T-helper 2 cell (primary cell): Measurements from ENCODE around the gene MPP3.
A peak's percentile ranks its signal among the peaks of the same experiment; 100 is the strongest.

Experiments used
- DNase-seq, 5 experiments: peaks; one replicate each; pipeline versions ENCODE4 v3.0.0 to v3.0.0-alpha.2; 2012 to 2022

The MPP3 gene

GRCh38 chr17:43831633-43832032, 1.3 kb downstream of the MPP3 start:
- no peak for DNase-seq

GRCh38 chr17:43830510-43831140, 2.3 kb downstream of the MPP3 start:
- peak in 1 of 5 experiments; percentile 18 for DNase-seq

DNA sequence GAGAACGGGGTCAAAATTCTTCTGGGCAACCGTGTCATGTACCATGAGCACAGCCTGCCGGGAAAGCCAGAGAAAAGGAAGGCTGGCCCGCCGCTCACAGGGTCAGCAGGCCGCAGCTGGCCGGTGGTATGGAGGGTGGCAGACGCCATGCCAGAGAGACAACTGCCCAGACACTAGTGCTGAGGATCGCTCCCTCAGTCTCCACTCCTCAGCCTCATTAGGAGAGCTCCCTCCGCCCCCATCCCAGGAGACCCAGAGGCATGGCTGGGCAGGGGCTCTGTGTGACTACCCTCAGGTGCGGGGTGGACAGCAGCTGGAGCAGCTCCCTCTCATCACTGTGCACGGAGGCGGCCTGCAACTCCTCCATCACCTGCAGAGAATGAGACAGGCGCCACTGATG, 3.2 kb downstream of the MPP3 start:
- DNase-seq = no peak

DNA sequence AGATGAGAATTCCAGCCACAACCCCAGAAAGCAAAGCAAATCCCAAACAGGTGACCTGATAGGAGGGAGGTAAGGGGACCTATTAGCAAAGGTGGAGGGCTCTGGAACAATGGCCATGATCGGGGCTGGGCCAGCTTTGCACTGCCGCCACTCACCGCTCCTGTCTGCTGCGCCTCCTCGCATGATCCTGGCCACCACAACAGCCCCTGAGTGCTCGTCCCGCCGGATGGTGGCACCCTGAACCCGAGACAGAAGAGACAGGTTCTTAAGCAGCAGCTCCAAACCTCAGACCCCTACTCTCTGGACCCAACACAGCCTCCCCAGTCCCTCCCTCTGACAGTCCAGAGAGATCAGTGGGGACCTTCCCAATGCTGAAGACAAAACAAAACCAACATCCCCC, 5.3 kb downstream of the MPP3 start:
- no peak for DNase-seq

- DNase-seq = no peak
These were observed 6.7 kb downstream of the MPP3 start for GRCh38 chr17:43826206-43826605.

GRCh38 chr17:43825567-43825966, 7.4 kb downstream of the MPP3 start:
- DNase-seq = no peak

DNA sequence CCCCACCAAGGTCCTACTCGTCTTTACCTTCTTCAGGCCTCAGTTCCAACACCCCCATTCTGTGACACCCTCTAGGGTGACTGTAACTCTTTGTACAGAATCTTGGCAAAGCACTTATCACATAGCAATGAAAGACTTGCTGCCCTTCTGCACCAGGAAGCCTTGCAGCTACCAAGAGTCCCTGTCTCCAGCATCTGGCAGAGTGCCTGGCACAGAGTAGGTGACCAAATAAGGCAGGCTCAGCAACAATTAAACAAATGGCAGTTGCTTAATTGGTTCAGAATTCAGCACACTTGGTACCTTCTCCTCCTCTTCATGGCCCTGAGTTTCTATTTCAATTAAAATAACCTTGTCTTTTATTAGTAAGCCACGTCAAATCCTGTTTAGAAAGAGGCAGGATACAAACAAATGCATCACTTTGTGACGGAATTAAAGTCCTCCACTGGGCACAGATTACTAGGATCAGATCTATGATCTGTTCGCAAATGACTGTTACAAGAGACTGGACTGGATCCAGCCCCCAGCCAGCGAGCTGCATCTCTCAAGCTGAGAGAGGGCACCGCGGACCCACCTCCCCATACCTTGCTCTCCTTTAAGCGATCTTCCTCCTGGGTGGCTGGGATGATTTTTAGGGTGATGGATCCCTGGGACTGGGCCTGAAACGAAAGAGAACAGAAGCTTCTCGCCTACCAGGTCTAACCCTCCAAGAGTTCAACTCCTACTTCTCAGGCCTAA, 9.4 kb downstream of the MPP3 start:
- DNase-seq = no peak

GRCh38 chr17:43822570-43823190, 10.3 kb downstream of the MPP3 start:
- DNase-seq = no peak

GRCh38 chr17:43820759-43821158, 12.2 kb downstream of the MPP3 start:
- no peak for DNase-seq

- DNase-seq = no peak
These were observed 14.0 kb downstream of the MPP3 start for GRCh38 chr17:43818966-43819365.

GRCh38 chr17:43817826-43818225, 15.1 kb downstream of the MPP3 start:
- no peak for DNase-seq

- DNase-seq = no peak
These were observed 16.3 kb downstream of the MPP3 start for GRCh38 chr17:43816336-43817320.

GRCh38 chr17:43814714-43815113, 18.2 kb downstream of the MPP3 start:
- DNase-seq = no peak

DNA sequence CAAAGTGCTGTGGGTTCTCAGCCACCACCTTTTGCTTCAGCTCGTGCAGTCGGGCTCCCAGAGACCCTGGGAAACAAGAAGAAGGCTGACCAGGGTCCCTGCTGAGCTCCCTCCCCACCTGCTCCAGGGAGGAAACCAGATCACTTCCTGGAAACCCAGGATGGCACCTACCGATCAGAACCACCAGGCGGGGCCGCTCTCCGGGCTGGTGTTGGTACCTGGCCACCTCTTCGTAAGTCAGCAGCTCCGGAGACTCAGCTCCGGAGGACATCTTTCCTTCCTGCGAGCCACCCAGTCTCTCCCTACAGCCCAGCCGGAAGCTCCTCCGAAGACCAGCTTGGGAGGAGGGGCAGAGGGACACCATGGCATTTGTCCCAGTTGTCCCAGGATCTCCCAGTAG, 18.9 kb downstream of the MPP3 start:
- no peak for DNase-seq

DNA sequence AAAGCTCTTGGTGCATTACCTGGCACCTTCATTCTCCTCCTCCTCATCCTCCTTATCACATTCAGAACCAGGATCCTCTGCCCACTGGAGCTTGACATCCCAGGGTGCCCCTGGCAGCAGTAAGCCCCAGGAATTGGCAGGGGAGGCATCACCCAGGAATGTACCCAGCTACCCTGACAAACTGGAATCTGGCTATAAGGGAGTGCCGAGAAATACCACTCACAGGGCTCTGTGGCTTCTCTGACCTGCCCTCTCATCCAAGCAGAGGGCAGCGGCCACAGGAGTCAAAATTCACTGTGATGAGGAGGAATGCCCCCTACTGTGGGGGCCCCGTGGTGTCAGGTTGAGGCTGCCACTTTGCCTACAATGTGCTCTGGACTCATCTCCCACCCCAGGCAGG, 19.6 kb downstream of the MPP3 start:
- DNase-seq = no peak

GRCh38 chr17:43812396-43813265, 20.3 kb downstream of the MPP3 start:
- DNase-seq = no peak

DNA sequence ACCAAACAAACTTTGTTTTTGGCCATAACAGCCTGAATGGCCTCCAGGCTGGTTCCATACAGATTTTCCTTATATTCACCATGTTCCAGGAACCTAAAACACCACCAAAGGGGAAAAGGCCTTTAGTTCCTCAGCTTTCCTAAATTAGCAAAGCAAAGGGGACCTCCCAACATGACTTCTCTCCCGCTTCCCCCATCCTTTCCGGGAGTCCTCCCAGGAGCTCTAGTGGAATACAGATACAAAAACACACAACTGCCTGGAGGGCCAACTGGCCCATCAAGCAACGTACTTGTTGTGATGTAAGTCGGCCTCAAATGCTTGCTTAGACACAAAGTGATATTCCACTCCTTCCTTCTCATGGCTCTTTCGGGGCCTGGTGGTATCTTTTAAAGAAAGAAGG, 22.1 kb downstream of the MPP3 start:
- no peak for DNase-seq

DNA sequence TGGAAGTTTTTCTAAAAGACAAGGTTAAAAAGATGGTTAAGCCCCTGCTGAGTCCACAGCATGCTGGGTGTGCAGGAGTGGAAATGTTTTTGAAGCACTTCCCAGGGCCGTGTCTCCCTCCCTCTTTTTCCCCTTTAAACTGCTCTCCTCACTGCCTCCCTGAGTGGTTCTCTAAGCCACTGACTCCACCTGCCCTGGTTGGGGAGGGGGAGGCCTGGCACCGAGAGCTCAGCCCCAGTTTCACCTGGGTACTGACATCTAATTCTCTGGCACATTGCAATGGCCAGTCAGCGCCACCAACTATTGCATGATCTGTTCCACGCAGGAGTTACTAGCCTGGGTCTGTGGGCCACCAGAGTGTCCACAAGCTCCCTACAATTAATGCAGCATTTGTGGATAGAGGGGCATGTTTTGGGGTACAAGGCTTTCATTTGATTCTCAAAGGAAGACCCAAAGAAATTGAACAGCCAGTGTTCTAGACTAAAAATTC, 22.7 kb downstream of the MPP3 start:
- DNase-seq = no peak

- no peak for DNase-seq
These were observed 23.8 kb downstream of the MPP3 start for GRCh38 chr17:43809121-43809520.

DNA sequence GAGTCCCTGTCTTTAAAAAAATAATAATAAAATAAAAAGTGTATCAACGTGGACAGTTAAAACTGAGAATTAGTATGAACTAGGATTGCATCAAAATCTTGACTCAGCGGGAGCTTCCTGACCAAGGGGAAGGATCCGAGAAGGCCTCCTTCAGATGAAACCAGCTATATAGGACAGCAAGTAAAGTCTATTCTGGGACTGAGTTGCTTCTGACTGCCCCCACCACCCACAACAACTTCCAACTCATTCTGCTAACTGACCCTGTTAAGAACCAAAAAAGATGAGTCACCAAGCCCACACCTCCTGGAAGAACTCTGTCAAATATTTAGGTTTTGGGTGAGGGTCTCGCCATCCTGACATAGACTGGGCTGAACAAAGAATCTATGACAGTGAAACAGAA, 24.9 kb downstream of the MPP3 start:
- no peak for DNase-seq

DNA sequence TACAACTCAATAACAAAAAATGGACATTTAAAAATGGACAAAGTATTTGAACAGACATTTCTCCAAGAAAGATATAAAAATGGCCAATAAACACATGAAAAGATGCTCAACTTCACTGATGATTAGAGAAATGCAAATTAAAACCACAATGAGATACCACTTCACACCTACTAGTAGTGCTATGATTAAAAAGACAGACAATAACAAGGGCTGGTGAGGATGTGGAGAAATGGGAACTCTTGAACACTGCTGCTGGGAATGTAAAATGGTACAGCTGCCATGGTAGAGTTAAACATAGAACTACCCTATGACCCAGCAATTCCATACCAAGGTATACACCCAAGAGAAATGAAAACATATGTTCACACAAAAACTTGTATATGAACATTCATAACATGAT, 27.8 kb downstream of the MPP3 start:
- no peak for DNase-seq

- DNase-seq = no peak
These were observed 29.2 kb downstream of the MPP3 start for GRCh38 chr17:43803758-43804157.
